ENCODE results near the gene TMPRSS11B.

GRCh38 chr4:68283714-68284113 is 38.2 kb upstream of the TMPRSS11B start:
- TF ChIP-seq CTCF (IDR thresholded peaks at IDR 0.05; ENCODE audit: insufficient read depth, low read depth, low read length): no peak
- no peak for TF ChIP-seq EZH2 (IDR thresholded peaks at IDR 0.05; ENCODE audit: insufficient read depth, low read length)

All from astrocyte (in vitro differentiated cells and primary cell).